GM19324 (cell line): ENCODE results near the gene HEG1.

Source experiments
- ATAC-seq: cut with Tn5 transposase; IDR thresholded peaks from one replicate; pipeline ENCODE4 v1.9.1; 2021; ENCODE audit warnings: mild to moderate bottlenecking, moderate library complexity; ENCODE audit not compliant: unreplicated experiment, low FRiP score

HEG1 gene

DNA sequence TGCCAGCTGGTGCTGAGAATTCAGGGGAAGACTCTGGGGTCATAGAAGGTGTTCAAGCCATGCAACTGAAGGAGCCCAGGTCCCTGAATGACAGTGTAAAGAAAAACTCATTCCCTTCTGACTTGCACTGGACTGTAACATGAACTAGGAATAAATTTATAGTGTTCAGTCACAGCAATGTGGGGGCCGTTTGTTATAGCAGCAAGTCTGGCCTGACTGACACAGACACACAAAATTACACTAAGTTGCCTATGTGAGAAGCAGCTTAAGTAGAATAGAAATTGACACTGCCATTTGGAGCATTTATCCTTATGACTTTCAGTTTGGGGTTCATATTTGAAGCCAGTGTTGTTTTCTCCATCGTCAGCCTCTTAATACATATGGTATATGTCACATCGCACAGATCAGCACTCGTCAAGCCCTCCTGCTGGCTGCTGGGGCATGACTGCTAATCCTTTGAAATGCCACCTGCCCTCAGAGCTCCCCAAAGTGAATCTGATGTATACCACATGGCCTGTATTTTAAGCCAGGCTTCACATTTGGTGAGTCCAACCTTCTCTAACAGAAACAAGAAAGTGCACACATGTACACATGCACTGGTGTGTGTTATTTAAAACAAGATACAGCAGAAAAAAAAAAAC lies 17.1 kb upstream of the HEG1 start:
- no peak for ATAC-seq

DNA sequence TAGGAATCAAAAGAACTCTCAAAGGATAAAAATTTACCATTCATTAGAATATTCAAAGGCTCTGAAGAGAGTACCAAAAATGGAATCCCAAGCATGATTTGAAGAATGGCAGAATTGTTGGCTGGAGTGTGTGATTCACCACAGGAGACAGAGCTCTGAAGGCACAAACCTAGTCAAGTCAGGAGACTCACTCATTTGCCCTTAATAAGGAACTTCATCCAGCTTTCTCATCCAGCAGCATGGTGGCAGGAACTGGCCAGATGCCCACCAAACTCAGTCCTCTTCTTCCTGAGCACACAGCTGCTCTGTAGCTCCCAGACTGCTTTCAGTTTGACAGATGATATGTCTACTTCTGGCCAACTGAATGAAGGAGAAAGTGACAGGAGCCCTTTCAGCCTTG lies 16.5 kb upstream of the HEG1 start:
- ATAC-seq: no peak

DNA sequence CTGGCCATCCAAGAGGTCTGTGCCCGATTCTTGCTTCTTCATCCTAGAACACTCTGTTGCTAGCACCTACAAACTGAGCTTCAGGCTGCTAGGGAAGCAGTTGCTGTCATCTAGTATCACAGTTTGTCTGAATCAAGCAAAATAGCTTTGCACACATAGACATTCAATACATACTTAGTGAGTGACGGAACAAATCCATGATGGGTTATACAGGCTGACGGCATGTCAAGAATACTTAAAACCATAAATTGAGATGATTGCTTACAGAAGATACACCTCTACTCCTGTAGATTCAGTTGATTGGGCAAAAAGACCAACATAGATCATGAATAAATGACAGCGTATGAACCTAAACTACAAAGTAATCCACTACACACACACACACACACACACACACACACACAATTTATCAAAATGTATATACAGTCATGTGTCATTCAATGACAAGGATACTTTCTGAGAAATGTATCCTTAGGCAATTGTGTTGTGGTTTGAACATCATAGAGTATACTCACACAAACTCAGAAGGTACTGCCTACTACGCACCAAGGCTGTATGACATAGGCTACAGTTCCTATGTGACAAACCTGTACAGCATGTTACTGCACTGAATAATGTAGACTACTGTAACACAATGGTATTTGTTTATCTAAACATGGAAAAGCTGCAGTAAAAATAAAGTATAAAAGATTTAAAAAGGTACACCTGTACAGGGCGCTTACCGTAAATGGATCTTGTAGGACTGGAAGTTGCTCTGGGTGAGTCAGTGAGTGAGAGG lies 14.4 kb upstream of the HEG1 start:
- no peak for ATAC-seq

DNA sequence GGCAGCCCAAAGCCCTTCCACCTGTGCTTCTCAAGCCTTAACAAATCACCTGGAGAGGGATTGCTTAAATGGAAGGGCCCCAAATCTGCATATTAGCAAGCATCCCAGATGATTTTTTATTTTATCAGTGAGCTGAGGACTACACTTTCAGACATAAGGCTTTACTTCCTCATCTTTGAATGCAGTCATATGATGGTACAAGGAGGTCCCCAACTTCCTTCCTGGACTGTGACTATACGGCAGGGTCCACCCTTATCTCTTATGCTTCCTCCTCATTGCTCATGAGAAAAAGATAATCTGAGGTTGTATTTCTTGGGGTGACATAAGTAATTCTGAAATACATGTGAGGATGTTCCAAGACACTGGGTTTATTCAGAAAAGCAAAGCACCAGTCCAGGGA lies 13.7 kb upstream of the HEG1 start:
- no peak for ATAC-seq

DNA sequence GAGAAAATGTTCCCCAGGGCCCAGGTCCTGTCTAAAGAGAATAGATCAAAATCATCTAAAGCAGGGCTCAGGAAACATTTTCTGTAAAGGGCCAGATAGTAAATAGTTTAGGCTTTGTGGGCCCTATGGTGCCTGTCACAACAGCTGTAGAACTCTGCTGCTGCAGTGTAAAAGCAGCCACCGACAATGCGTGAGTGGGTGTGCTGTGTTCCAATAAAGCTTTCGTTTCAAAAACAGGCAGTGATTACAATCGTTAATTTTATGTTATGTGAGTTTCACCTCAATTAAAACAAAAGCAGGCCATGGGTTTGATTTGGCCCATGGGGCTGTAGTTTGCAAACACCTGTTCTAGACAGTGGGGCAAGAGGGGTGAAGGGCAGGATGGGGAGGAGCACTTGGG lies 12.5 kb upstream of the HEG1 start:
- no peak for ATAC-seq

DNA sequence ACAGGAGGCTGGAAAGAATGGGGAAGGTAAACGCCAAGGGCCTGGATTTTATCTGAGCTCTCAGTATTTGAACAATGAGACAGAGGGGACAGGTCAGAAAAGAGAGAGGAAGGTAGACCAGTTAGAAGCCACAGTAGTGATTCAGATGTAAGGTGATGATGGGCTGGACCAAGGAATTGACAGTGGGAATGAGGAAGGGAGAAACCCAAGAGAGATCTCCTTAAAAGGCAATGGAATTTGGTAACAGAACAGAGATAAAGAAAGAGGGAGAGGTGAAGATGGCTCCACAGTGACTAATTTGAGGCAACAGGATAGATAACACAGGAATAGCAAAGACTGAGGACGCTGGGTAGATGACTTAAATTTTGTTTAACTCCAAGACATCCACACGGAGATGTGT lies 11.4 kb upstream of the HEG1 start:
- no peak for ATAC-seq

DNA sequence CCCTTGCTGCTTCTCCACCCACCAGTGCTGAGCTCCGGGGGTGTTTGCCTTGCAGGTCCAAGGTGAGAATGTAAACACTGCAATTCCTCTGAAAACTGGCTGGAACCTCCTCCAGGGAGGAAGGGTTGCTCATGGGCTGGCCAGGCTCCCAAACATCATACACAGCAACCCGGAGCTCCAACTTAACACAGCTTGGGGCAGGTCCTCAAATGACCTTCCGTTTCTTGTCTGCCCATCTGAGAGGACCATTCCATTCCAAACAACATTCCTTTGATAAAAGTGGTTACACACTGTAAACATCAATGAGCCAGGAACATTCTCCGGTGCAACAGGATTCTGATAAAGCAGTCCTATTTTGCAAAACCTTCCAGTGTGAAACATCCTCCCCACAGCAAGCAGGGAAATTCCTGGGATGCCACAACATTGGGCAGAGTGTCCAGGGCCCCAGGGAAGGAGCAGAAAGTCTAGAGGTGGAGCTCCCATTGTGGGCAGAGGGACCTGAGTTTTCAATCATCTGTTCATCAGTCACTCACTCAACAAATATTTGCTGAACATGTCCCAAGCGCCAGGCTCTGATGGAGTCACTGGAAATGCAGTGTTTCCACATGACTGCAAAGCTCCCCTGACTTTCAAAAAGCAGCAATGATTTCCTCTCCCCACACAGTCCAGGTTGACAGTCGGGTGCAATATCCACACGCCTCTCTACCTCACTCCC lies 7.3 kb upstream of the HEG1 start:
- ATAC-seq: no peak

DNA sequence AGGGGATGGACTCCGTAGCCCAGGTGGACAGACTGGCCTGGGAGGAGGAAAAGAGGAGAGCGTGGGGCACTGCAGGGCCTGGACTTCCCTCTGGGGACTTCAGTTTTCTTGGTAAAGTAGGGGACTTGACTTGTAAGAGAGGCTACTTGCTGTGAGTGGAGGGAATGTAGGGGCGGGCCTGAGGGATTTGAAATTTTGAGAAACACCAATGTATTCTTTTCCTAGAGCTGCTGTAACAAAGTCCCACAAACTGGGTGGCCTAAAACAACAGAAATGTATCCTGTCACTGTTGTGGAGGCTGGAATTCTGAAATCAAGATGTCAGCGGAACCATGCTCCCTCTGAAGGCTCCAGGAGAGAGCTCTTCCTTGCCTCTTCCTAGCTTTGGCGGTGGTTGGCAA lies 5.8 kb upstream of the HEG1 start:
- ATAC-seq: no peak

DNA sequence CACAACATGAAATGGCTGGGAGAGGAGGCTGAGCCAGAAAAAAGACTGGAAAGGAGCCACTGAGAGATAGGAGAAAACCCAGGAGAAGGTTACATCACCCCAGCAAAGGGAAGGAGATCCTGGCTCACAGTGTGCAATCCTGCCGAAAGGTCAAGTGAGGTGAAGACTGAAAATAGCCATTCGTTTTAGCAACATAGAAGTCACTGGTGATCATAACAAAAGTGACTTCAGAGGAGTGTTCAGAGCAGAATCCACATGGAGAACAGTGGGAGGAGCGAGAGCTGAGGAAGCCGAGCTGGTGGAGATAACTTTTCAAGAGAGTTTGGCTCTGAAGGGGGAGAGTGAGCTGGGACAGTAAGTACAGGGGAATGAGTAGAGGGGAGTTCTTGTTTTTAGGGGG lies 5.4 kb upstream of the HEG1 start:
- ATAC-seq: no peak

DNA sequence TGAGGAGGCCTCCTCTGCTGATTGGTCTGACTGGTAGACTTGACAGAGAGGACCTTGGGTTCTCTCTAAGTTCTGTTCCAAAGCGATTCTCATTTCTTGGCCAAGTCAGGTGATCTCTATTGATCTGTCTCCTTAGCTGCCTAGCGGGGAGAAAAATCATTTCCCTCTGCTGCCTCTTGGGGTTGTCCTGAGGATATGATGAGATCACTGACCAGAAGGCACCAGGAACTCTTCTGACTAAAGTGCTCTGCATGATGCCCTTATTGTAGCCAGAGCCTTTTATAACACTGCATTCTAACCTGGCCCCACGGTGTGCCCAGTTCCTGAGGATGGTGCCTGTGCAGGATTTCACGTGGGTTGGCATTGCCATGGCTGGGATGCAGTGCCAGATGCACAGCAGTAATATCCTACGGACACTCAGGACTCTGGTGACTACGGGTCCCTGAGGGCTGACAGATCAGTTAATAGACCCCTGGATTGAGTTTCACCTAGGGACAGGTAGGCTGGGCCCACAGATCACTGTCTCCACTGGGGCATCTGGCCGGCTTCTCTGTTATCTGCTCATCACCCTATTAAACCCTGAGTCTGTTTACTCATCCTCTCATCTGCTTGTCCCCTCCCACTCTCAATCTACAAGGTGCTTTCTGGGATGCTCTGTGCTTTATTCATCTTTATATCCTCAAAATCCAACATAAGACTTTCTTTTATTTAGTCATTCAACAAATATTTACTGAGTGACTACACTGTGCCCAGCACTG lies 3.9 kb upstream of the HEG1 start:
- no peak for ATAC-seq

DNA sequence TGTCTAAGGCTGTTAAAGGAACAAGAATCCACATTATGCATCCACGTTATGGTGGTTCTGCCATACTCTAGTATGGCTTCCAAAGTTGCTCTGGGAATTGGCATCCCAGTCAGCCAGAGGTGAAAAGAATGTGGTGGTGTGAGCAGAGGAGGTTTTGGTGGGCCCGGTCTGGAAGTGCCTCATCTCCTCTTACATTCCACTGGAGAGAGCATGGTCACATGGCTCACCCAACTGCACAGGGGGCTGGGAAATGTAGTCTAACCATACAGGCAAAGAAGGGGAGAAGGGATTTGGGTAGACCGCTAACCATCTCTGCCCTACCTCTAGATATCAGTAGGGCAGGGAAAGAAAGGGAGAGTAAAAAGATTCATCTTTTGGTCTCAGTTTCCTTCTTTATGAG lies 3.2 kb upstream of the HEG1 start:
- no peak for ATAC-seq

DNA sequence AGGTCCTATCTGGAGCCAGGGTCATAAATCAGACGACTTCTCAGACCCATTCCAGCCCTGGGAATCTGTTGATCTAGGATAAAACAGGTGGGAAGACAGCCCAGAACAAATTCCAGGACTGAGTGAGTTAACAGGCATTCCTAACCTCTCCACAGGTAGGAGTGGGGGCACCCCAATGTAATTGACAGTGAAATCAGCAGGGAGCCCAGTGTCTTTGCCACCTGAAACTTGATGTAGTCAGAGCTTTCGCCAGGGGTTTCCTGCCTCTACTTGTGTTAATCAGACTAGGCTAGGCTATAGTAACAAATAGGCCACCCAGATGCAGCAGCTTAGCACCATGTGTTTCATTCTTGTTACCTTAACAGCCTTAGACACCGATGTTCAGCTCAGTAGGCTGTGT lies 2.7 kb upstream of the HEG1 start:
- no peak for ATAC-seq

DNA sequence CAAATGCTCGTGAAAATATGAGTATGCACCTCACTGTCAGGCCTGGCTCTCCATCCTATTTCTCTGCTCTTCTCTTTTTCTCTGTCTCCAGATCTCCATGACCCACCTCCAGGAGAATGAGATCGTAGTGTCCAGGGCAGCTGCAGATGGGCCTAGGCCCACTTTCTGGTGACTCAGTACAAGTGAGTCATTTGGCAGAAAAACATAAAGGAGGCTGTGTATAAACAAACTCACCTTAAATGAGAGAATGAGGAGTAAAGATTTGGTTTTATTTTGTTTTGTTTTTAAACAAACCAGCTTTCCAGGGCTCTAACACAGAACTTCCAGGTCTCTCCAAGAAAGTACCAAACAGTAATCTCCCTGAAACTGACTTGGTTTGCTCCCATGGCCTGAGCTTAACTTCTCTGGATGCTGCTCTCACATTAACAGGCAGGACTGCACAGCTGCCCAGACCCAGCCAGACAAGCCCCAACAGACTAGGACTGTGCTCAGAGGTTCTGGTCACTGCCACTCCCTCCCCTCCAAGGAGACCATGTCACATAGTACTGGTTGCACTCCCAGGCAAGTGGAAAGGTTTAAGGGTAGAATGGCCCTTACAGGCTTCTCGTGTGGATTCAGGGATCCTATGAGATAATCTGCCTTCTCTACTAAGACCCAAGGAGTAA lies 1.5 kb upstream of the HEG1 start:
- ATAC-seq: no peak

DNA sequence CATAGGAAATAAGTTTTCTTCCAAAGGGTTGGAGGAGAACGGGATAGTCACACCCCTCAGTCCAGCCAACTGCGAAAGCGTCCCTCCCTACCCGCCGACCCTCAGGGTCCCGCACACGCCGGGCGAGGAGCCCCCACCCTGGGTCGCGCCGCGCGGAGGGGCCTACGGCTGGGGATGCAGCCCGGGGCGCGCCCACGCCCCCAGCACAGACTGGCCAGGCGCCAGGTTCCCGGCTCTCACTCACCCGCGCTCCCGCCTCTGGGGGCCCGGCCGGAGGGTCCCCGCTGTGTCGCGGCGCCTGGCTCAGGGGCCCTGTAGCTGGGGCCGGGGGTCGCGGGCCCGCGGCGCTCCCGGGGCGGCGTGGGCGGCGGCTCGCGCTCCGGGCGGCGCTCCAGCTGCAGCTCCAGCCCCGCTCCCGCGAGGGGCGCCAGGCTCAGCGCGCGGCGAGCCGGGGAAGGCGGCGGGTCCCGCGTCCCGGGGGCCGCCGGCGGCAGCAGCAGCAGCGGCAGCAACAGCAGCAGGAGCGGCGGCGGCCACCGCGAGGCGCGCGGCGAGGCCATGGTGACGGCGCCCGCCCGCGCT lies 375 bp downstream of the HEG1 start:
- peak; percentile 42 for ATAC-seq

DNA sequence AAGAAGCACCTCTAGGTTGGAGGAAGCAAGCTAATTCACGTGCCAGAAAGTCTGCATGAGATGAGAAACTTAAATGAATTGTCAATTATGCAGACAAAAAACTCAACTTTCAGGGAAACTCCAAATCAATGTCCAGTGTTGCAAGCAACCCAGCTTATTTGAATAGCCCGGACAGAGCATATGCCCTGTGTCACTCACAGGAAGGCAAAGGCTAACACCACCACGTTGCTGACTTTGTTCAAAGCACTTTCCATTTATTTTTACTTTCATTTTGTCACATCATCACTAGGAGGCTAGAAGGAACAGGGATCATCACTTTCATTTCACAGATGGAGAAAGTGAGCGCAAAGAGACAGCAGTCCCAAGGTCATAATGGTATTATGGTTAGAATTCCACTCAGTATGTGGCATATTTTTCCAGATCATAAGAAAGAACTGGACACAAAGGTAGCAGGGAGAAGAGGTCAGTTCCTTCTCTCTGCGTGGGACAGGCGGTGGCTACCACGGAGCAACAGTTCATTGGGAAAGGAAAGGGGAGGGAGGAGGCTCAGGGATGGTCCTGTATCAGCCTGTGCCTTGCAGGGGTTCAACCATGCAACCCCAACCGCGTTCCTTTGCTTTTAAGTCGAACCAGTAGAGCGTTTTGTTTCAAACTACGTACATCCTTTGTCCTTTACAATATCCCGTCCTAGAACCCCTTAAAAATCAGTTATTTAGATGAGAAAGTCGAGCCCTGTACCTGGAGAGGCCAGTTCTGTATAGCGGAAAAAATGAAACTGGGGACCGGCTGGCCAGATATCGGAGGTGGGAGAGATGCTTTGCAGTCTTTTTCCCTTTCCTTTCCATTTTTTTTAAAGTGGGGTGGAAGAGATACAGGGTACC lies 1.1 kb downstream of the HEG1 start:
- ATAC-seq: no peak

DNA sequence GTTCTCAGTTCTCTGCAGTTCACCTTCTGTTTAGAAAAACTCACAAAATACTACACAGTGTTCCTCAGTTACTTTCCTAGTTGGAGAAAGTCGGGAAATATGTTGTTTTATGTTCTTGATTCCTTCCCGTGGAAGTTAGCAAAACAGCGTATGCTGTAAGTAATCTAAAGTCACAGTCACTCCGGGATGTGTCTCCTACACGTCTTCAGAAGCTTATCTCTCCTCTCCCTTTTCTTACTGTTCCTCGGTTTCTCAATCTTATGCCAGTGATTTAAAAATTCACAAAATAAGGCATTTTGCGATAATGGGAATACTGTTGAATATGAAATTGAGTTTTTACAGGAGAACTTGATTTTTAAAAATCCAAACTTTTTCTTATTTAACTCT lies 1.7 kb downstream of the HEG1 start:
- no peak for ATAC-seq

DNA sequence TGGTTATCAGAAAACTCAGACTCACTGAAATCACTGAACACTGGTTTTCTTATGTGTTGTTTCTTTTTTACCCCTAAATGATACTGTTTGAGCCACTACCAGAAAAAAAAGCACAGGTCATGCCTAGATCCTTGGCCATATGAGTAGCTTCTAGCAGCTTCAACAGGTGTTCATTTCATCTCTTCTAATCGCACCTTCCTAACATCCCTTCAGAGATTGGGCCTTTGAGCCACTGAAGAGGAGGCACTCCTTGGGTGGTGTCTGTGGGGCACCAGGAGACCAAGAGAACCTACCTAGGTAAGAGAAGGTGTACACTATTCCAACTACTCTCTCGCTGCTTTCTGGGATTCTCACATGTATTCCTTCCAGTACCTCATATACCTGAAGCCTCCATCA lies 2.5 kb downstream of the HEG1 start:
- no peak for ATAC-seq

DNA sequence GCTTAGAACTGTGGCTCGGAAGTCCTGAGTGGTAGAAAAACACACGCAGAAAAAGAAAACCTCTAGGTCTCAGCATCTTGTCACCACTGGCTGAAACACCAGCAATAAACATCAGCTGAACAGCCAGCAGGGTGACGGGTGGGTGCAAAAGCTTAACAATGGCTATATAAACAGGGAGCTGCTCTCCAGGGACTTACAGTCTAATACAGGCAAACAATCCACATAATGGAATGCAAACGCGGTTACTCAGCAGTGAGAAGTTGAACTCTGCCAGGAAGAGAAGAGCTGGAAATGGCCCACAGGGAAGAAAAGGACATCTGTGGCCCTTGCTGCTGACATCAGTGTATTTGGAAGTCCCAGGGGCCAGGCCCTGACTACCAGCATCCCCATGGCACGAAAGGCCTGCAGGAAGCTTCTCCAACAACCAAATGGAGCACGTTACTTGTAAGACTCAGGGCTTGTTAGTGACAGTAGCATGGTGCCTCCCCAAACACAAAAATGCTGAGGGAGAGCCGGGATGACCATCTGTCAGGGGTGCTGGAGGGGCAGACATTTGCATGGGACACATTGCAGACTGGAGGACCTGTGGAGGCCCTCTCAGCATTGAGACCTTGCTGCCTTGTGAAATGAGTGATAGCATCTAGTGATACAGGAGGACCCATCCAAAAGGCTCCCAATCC lies 3.0 kb downstream of the HEG1 start:
- ATAC-seq: no peak
